Muscle of leg (tissue), 11 donors: Measurements from ENCODE around the gene MAP3K12. TPM values are rescaled to one million over a fixed set of nuclear protein-coding genes. Genes with fewer than 3 reads are reported as not detected.
"Not testable (repeated sequence)": the region's sequence is repeated elsewhere in the genome, so short reads cannot be mapped to it uniquely, and the experiment has no call there.

Experiments
- DNase-seq: peaks from one replicate; pipeline ENCODE4 v3.0.0; 2013
- H3K27ac ChIP-seq: one replicate; pipeline ENCODE4 v1.5.1; 2013; ENCODE audit warnings: mild to moderate bottlenecking, low read length, control low read depth
- H3K27me3 ChIP-seq: one replicate; pipeline ENCODE4 v1.6.1; 2013; ENCODE audit warnings: low read length; ENCODE audit not compliant: control insufficient read depth, insufficient read depth
- H3K36me3 ChIP-seq: one replicate; pipeline ENCODE4 v1.6.1; 2013; ENCODE audit warnings: low read length; ENCODE audit not compliant: control insufficient read depth, insufficient read depth
- H3K4me1 ChIP-seq: one replicate; pipeline ENCODE4 v1.6.1; 2013; ENCODE audit warnings: low read length; ENCODE audit not compliant: control insufficient read depth, insufficient read depth
- H3K4me3 ChIP-seq: one replicate; pipeline ENCODE4 v1.5.1; 2013; ENCODE audit warnings: low read length, control low read depth
- H3K9me3 ChIP-seq: replicated peaks from 2 replicates; pipeline ENCODE4 v1.6.1; 2013; ENCODE audit warnings: low read depth, low read length; ENCODE audit not compliant: control insufficient read depth
- WGBS: methylation state at CpG from one replicate; pipeline ENCODE4 v1.1.5; 2013; ENCODE audit warnings: missing lambda C conversion rate; ENCODE audit not compliant: insufficient coverage; 5-methylcytosine and 5-hydroxymethylcytosine counted together
- polyA plus RNA-seq, 8 donors: library from polyadenylated mRNA; unstranded; fragments of 120-200 nt; gene quantifications; one replicate each; pipeline versions ENCODE4 v1.2.1 to v1.2.3, GENCODE V29; 2013; ENCODE audit warnings: inconsistent platforms in 1 of 8, low replicate concordance in 1 of 8; ENCODE audit not compliant: insufficient read length in 8 of 8, insufficient read depth in 1 of 8
- total RNA-seq: library from RNA; stranded (reverse); fragments of 120-200 nt; gene quantifications from one replicate; pipeline ENCODE4 v1.2.4, GENCODE V29; 2013

MAP3K12 gene
- total and polyA plus RNA-seq, 9 donors = 12.1 to 19.7 (median 14.7) TPM

DNA sequence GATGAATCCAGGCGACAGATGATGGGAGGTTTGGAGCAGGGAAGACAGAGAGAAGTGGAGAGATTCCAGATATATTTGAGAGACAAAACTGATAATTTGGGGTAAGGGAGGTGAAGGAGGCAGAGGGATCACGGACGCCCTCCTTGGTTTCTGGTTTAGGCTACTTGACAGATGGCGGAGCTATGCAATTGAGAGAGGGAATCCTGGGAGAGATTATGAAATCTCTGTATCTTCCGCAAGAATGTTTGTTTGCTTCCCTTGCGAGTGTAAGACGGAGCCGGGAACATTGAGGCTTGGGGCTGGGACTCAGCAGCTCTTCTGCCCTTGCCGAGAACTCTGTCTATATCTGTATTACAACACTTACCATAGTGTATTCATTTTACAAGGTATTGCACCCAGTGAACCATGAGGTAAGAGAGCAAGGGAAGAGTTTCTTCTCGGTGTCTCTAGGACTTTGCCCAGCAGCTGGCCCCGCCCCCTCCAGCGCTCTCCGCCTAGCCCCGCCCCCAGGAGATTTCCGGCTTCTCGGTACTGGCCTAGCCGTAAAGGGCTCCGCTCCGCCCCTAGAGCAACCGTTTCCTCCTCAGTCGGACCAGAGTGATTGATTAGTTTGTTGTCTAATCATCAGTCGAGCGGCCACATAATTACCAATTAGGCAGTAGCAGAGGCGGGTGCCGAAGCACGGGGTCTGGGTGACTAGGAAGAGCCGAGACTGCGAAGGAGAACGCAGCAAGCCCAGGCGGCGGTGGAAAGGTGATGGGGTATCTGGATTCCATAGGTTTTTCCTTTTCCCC, 58.0 kb downstream of the MAP3K12 start, which contains the start of gene PRR13:
PRR13 (plus strand) TSS at position 695 of the 794 bp plus-strand sequence. CDS start 981 bp downstream, outside the sequence.
- Histone ChIP-seq H3K4me3 (peak within 1 kb of the TSS; percentile 84), H3K4me1 (peaks cover 14% of the 10 kb centered on the region), H3K9me3 (no peaks in the 10 kb centered on the region), H3K36me3 (peaks cover 20% of the 10 kb centered on the region), H3K27ac (peak within 1 kb of the TSS; percentile 99), H3K27me3 (no peaks in the 10 kb centered on the region)
- peak; percentile 100 for DNase-seq
- 0% methylated on average over 14 of the region's 31 CpGs for WGBS

GRCh38 chr12:53439582-53439981, 59.7 kb downstream of the MAP3K12 start:
- H3K4me3 ChIP-seq, DNase-seq: not testable (repeated sequence)
- peaks cover 14% of the 10 kb centered on the region for H3K4me1 ChIP-seq

GRCh38 chr12:53435326-53435725, 63.9 kb downstream of the MAP3K12 start:
- not testable (repeated sequence) for H3K9me3 ChIP-seq, H3K4me1 ChIP-seq, H3K27ac ChIP-seq, H3K27me3 ChIP-seq, H3K36me3 ChIP-seq, H3K4me3 ChIP-seq, DNase-seq
- WGBS = no CpG with 5 or more reads among the region's 9 CpGs

More at GRCh38 chr12:53439582-53439981, 59.7 kb downstream of the MAP3K12 start:
- not testable (repeated sequence) for H3K9me3 ChIP-seq, H3K27me3 ChIP-seq, H3K27ac ChIP-seq, H3K36me3 ChIP-seq

DNA sequence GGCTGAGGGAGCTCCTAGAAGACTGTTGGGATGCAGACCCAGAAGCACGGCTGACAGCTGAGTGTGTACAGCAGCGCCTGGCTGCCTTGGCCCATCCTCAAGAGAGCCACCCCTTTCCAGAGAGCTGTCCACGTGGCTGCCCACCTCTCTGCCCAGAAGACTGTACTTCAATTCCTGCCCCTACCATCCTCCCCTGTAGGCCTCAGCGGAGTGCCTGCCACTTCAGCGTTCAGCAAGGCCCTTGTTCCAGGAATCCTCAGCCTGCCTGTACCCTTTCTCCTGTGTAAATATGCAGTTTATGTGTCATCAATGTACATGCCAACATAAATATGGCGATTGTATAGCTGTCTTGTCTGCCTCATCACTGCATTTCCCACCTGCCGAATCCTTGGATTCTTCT, 68.1 kb downstream of the MAP3K12 start:
- H3K4me3 ChIP-seq = no peak overlapping the region
- H3K4me1 ChIP-seq = no peaks in the 10 kb centered on the region
- no peaks in the 10 kb centered on the region for H3K27me3 ChIP-seq
- no peak overlapping the region for H3K27ac ChIP-seq
- no peaks in the 10 kb centered on the region for H3K9me3 ChIP-seq
- no peaks in the 10 kb centered on the region for H3K36me3 ChIP-seq
- no peak for DNase-seq
- WGBS = 77% methylated on average over 4 of the region's 7 CpGs

DNA sequence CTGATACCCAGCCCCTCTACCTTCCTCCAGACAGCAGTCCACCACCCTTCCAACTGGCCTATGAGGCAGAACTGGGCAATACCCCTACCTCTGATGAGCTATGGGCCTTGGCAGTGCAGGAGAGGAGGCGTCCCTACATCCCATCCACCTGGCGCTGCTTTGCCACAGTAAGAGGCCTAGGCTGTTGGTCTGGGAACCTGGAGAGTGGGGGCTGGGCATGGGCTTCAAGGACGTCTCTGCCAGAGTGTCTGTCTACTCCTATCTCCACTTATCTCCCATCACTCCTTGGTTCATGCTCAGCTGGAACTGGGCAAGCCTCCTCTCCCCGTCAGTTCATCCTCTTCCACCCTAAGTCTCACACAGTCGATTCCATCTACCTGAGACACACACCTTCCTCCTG, 69.1 kb downstream of the MAP3K12 start:
- H3K36me3 ChIP-seq = no peaks in the 10 kb centered on the region
- H3K4me3 ChIP-seq = no peak overlapping the region
- no peaks in the 10 kb centered on the region for H3K4me1 ChIP-seq
- DNase-seq = no peak
- 86% methylated on average over 2 of the region's 5 CpGs for WGBS
- no peak overlapping the region for H3K27ac ChIP-seq
- no peaks in the 10 kb centered on the region for H3K27me3 ChIP-seq
- no peaks in the 10 kb centered on the region for H3K9me3 ChIP-seq

Other genes with a start within 250 kb of the MAP3K12 start
- gene ESPL1, start 231.2 kb downstream of the MAP3K12 start, total RNA-seq = 4.0 TPM
- gene ESPL1, start 231.2 kb downstream of the MAP3K12 start, polyA plus RNA-seq = 1 to 10 TPM; 4.6 to 9.8 (median 6.5) TPM
- gene PFDN5, start 203.9 kb downstream of the MAP3K12 start, total RNA-seq = 875 TPM
- gene PFDN5, start 203.9 kb downstream of the MAP3K12 start, polyA plus RNA-seq = 100 to 1,000 TPM; 451 to 711 (median 530) TPM
- 47.5 TPM for gene MYG1, start 199.8 kb downstream of the MAP3K12 start, total RNA-seq
- 10 to 100 TPM; 34.7 to 43.8 (median 37.0) TPM for gene MYG1, start 199.8 kb downstream of the MAP3K12 start, polyA plus RNA-seq
- gene AAAS, start 177.8 kb downstream of the MAP3K12 start, total RNA-seq = 48.9 TPM
- 10 to 100 TPM; 47.9 to 62.4 (median 52.3) TPM for gene AAAS, start 177.8 kb downstream of the MAP3K12 start, polyA plus RNA-seq
- gene SP7, start 163.1 kb downstream of the MAP3K12 start, total RNA-seq = 0.04 TPM
- gene SP7, start 163.1 kb downstream of the MAP3K12 start, polyA plus RNA-seq = under 1 TPM in 3 of 8 donors, not detected in 5; 0.05 to 0.20 (median 0.06) TPM
- gene SP1, start 119.3 kb downstream of the MAP3K12 start, total RNA-seq = 34.8 TPM
- gene SP1, start 119.3 kb downstream of the MAP3K12 start, polyA plus RNA-seq = 10 to 100 TPM; 28.7 to 48.3 (median 37.4) TPM
- gene AMHR2, start 75.6 kb downstream of the MAP3K12 start, total RNA-seq = not detected
- gene AMHR2, start 75.6 kb downstream of the MAP3K12 start, polyA plus RNA-seq = under 1 TPM in 5 of 8 donors, not detected in 3; 0.09 to 0.36 (median 0.20) TPM
- gene PRR13, start 57.7 kb downstream of the MAP3K12 start, total RNA-seq = 15.8 TPM
- gene PRR13, start 57.7 kb downstream of the MAP3K12 start, polyA plus RNA-seq = 10 to 100 TPM; 41.3 to 59.1 (median 47.8) TPM
- gene PCBP2, start 47.4 kb downstream of the MAP3K12 start, total RNA-seq = 206 TPM
- gene PCBP2, start 47.4 kb downstream of the MAP3K12 start, polyA plus RNA-seq = 100 to 1,000 TPM; 520 to 664 (median 584) TPM
- 26.2 TPM for gene TARBP2, start 1.8 kb upstream of the MAP3K12 start, total RNA-seq
- gene TARBP2, start 1.8 kb upstream of the MAP3K12 start, polyA plus RNA-seq = 10 to 100 TPM; 24.0 to 31.6 (median 26.7) TPM
- 0.98 TPM for gene NPFF, start 8.0 kb upstream of the MAP3K12 start, total RNA-seq
- 1 to 10 TPM in 2 of 8 donors, under 1 TPM in 5, not detected in 1; 0.49 to 2.5 (median 0.88) TPM for gene NPFF, start 8.0 kb upstream of the MAP3K12 start, polyA plus RNA-seq
- 18.8 TPM for gene ATF7, start 126.9 kb upstream of the MAP3K12 start, total RNA-seq
- 10 to 100 TPM; 40.6 to 53.5 (median 47.2) TPM for gene ATF7, start 126.9 kb upstream of the MAP3K12 start, polyA plus RNA-seq
- 443 TPM for gene ATP5MC2, start 176.6 kb upstream of the MAP3K12 start, total RNA-seq
- gene ATP5MC2, start 176.6 kb upstream of the MAP3K12 start, polyA plus RNA-seq = 100 to 1,000 TPM; 622 to 893 (median 774) TPM
- gene CALCOCO1, start 228.0 kb upstream of the MAP3K12 start, total RNA-seq = 96.6 TPM
- 10 to 100 TPM; 65.9 to 85.7 (median 77.3) TPM for gene CALCOCO1, start 228.0 kb upstream of the MAP3K12 start, polyA plus RNA-seq